ENCODE data around the gene ZFYVE16.

DNA sequence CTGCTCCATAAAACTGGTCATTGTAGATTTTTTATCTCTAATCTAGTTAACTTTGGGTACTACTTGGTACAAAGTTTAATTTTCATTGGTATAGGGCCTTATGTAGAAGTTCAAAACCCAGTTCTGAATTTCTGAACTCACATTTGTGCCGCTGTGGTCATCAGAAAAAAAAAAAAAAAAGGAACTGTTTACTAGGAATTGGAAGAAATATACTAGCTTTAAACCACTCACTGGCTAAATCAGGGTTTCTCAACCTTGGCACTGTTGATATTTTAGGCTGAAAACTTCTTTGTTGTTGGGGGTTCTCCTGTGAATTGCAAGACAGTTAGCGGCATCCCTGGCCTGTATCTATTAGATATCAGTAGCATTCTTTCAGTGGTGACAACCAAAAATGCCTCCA is 4.1 kb upstream of the ZFYVE16 start:
- TF ChIP-seq, protein P1, sequence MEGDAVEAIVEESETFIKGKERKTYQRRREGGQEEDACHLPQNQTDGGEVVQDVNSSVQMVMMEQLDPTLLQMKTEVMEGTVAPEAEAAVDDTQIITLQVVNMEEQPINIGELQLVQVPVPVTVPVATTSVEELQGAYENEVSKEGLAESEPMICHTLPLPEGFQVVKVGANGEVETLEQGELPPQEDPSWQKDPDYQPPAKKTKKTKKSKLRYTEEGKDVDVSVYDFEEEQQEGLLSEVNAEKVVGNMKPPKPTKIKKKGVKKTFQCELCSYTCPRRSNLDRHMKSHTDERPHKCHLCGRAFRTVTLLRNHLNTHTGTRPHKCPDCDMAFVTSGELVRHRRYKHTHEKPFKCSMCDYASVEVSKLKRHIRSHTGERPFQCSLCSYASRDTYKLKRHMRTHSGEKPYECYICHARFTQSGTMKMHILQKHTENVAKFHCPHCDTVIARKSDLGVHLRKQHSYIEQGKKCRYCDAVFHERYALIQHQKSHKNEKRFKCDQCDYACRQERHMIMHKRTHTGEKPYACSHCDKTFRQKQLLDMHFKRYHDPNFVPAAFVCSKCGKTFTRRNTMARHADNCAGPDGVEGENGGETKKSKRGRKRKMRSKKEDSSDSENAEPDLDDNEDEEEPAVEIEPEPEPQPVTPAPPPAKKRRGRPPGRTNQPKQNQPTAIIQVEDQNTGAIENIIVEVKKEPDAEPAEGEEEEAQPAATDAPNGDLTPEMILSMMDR (IDR thresholded peaks at IDR 0.05), result no peak
- TF ChIP-seq POLR2A (IDR thresholded peaks at IDR 0.05) (no peak), EP300 (IDR thresholded peaks at IDR 0.05; ENCODE audit: low read depth) (no peak), POLR2AphosphoS5 (IDR thresholded peaks at IDR 0.05) (no peak)
